ENCODE measurements around the gene PCBP3. TPM values are rescaled to one million over a fixed set of nuclear protein-coding genes. Genes with fewer than 3 reads are reported as not detected.

Gene PCBP3
- total and polyA plus RNA-seq, 10 of the 15 experiments (the other 5 are each of a cell fraction or from before 2014, with no cell fraction given) = 0.09 to 1.3 (median 0.46) TPM; not detected in 3

DNA sequence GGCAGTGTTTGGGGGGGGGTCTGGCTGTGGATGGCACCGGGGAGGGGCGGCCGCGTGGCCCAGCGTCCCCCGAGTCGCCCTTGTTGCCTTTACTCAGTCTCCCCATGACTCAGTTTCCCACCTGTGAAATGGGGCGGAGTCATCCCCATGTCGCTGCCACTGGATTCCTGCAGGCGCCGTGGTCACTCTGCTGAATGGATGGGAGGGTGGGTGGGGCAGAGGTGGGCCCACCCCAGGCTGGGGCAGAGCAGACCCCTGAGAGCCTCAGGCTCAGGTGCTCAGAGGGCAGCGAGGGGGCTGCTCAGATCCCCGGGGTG lies 340.1 kb downstream of the PCBP3 start:
- Histone ChIP-seq H3K27ac (ENCODE audit: control insufficient read depth, insufficient read depth) (no peak overlapping the region), H3K4me1 (ENCODE audit: control insufficient read depth, insufficient read depth, low read length) (no peaks in the 10 kb centered on the region; the same call in 1 of the 2 replicates), H3K36me3 (ENCODE audit: control insufficient read depth in 2 of 2, insufficient read depth in 2 of 2, low read length in 1 of 2) (no peaks in the 10 kb centered on the region), H3K27me3 (replicated peaks in 1 of 2; ENCODE audit: control insufficient read depth in 2 of 2, insufficient read depth in 2 of 2, low read length in 1 of 2) (peaks cover 0 to 3% of the 10 kb centered on the region in 2 experiments; a peak in 2 of 4 replicates), H2AFZ (ENCODE audit: control insufficient read depth, low read depth, low read length) (no peak overlapping the region), H3K9ac (ENCODE audit: control insufficient read depth, insufficient read depth, low read length) (no peak overlapping the region), H4K20me1 (ENCODE audit: control insufficient read depth, insufficient read depth) (no peaks in the 10 kb centered on the region), H3K79me2 (ENCODE audit: control insufficient read depth, insufficient read depth, low read length) (no peaks in the 10 kb centered on the region), H3K9me3 (replicated peaks; ENCODE audit: control insufficient read depth, insufficient read depth, low read length) (no peaks in the 10 kb centered on the region), H3K4me2 (ENCODE audit: control insufficient read depth, insufficient read depth) (no peak overlapping the region), H3K4me3 (no peak overlapping the region)
- in situ Hi-C loops (cut with MboI) (no loop called here), intact Hi-C loops (cut with micrococcal nuclease; ENCODE audit: unreplicated experiment) (no loop called here)
- RAD21 ChIA-PET (ENCODE audit: unreplicated experiment) = no interaction called here
- ATAC-seq (no peak), DNase-seq (ENCODE audit: low read depth, low spot score) (no peak), FAIRE-seq (no peak)
- WGBS (ENCODE audit: insufficient coverage, insufficient replicate concordance, low lambda C conversion rate, missing lambda C conversion rate) = 73% methylated on average over 9 of the region's 13 CpGs
- no TSS peak for BruUV-seq (replicated peaks)
- SMC1A ChIA-PET (ENCODE audit: uncharacterized antibody, unreplicated experiment) = no interaction called here
- TF ChIP-seq SPI1 (IDR thresholded peaks at IDR 0.05; ENCODE audit: borderline replicate concordance, insufficient read depth, low read depth, low read length) (no peak), ZBED1 (IDR thresholded peaks at IDR 0.05; ENCODE audit: borderline replicate concordance) (no peak), YBX1 (IDR thresholded peaks at IDR 0.05) (no peak), DPF2 (IDR thresholded peaks at IDR 0.05) (no peak), SRF (IDR thresholded peaks at IDR 0.05; ENCODE audit: low read depth in 2 of 2, low read length in 2 of 2) (no peak), ZZZ3 (IDR thresholded peaks at IDR 0.05; ENCODE audit: control insufficient read depth, insufficient read length, low read depth) (no peak), CBX5 (IDR thresholded peaks at IDR 0.05; ENCODE audit: low read depth) (no peak), SMARCA5 (IDR thresholded peaks at IDR 0.05) (no peak), TCF7 (IDR thresholded peaks at IDR 0.05; ENCODE audit: borderline replicate concordance) (no peak), MEF2B (IDR thresholded peaks at IDR 0.05; ENCODE audit: partially characterized antibody, poor library complexity, severe bottlenecking) (no peak), EGR1 (IDR thresholded peaks at IDR 0.05; ENCODE audit: borderline replicate concordance in 1 of 2, low read depth in 2 of 2, low read length in 2 of 2) (no peak), BACH1 (IDR thresholded peaks at IDR 0.05; ENCODE audit: borderline replicate concordance) (no peak), MLLT1 (IDR thresholded peaks at IDR 0.05) (no peak), TBL1XR1 (IDR thresholded peaks at IDR 0.05; ENCODE audit: low read depth, low read length) (no peak), WRNIP1 (IDR thresholded peaks at IDR 0.05; ENCODE audit: borderline replicate concordance, low read depth, low read length) (no peak)
- TF ChIP-seq, protein P1, sequence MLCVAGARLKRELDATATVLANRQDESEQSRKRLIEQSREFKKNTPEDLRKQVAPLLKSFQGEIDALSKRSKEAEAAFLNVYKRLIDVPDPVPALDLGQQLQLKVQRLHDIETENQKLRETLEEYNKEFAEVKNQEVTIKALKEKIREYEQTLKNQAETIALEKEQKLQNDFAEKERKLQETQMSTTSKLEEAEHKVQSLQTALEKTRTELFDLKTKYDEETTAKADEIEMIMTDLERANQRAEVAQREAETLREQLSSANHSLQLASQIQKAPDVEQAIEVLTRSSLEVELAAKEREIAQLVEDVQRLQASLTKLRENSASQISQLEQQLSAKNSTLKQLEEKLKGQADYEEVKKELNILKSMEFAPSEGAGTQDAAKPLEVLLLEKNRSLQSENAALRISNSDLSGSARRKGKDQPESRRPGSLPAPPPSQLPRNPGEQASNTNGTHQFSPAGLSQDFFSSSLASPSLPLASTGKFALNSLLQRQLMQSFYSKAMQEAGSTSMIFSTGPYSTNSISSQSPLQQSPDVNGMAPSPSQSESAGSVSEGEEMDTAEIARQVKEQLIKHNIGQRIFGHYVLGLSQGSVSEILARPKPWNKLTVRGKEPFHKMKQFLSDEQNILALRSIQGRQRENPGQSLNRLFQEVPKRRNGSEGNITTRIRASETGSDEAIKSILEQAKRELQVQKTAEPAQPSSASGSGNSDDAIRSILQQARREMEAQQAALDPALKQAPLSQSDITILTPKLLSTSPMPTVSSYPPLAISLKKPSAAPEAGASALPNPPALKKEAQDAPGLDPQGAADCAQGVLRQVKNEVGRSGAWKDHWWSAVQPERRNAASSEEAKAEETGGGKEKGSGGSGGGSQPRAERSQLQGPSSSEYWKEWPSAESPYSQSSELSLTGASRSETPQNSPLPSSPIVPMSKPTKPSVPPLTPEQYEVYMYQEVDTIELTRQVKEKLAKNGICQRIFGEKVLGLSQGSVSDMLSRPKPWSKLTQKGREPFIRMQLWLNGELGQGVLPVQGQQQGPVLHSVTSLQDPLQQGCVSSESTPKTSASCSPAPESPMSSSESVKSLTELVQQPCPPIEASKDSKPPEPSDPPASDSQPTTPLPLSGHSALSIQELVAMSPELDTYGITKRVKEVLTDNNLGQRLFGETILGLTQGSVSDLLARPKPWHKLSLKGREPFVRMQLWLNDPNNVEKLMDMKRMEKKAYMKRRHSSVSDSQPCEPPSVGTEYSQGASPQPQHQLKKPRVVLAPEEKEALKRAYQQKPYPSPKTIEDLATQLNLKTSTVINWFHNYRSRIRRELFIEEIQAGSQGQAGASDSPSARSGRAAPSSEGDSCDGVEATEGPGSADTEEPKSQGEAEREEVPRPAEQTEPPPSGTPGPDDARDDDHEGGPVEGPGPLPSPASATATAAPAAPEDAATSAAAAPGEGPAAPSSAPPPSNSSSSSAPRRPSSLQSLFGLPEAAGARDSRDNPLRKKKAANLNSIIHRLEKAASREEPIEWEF (IDR thresholded peaks at IDR 0.05; ENCODE audit: insufficient replicate concordance, low read depth, low read length) = no peak
- POLR2A ChIA-PET = no interaction called here
- CTCF ChIA-PET = no interaction called here

All from GM12878 (cell line).